GM23248 (cell line): ENCODE measurements around the gene DOK7. TPM values are rescaled to one million over a fixed set of nuclear protein-coding genes. Genes with fewer than 3 reads are reported as not detected.

ENCODE experiments used
- DNase-seq: peaks from one replicate; pipeline ENCODE4 v3.0.0-alpha.2; 2015
- H2AFZ ChIP-seq: fragments of 200-600 bp; sonication (generic); 2 replicates; pipeline ENCODE4 v1.6.1; 2016; ENCODE audit warnings: antibody characterized with exemption
- H3F3A ChIP-seq: fragments of 200-600 bp; sonication (generic); 2 replicates; pipeline ENCODE4 v1.6.1; 2016; ENCODE audit warnings: mild to moderate bottlenecking, antibody characterized with exemption, mixed run types; ENCODE audit not compliant: insufficient read depth
- H3K27ac ChIP-seq: fragments of 200-600 bp; sonication (generic); 2 replicates; pipeline ENCODE4 v1.5.1; 2016; ENCODE audit warnings: mild to moderate bottlenecking
- H3K27me3 ChIP-seq: fragments of 200-600 bp; sonication (generic); replicated peaks from 2 replicates; pipeline ENCODE4 v1.6.1; 2016; ENCODE audit warnings: mild to moderate bottlenecking; ENCODE audit not compliant: insufficient read depth
- H3K36me3 ChIP-seq: fragments of 200-600 bp; sonication (generic); 2 replicates; pipeline ENCODE4 v1.6.1; 2016; ENCODE audit warnings: low read depth, mild to moderate bottlenecking
- H3K4me1 ChIP-seq: fragments of 200-600 bp; sonication (generic); 2 replicates; pipeline ENCODE4 v1.6.1; 2016; ENCODE audit warnings: mild to moderate bottlenecking; ENCODE audit not compliant: insufficient read depth
- H3K4me2 ChIP-seq: fragments of 200-600 bp; sonication (generic); one replicate; pipeline ENCODE4 v1.6.1; 2016; ENCODE audit warnings: mild to moderate bottlenecking; ENCODE audit not compliant: unreplicated experiment
- H3K4me3 ChIP-seq: fragments of 200-600 bp; sonication (generic); 2 replicates; pipeline ENCODE4 v1.5.1; 2016; ENCODE audit warnings: mild to moderate bottlenecking
- H3K79me2 ChIP-seq: fragments of 200-600 bp; sonication (generic); 2 replicates; pipeline ENCODE4 v1.6.1; 2016; ENCODE audit warnings: mild to moderate bottlenecking; ENCODE audit not compliant: insufficient read depth
- H3K9ac ChIP-seq: fragments of 200-600 bp; sonication (generic); 2 replicates; pipeline ENCODE4 v1.6.1; 2016; ENCODE audit warnings: mild to moderate bottlenecking
- H3K9me2 ChIP-seq: fragments of 200-600 bp; sonication (generic); 2 replicates; pipeline ENCODE4 v1.6.1; 2016; ENCODE audit warnings: mixed run types, mild to moderate bottlenecking, moderate library complexity; ENCODE audit not compliant: insufficient read depth
- H3K9me3 ChIP-seq: fragments of 200-600 bp; sonication (generic); one replicate; pipeline ENCODE4 v1.6.1; 2017; ENCODE audit warnings: low read depth
- H4K20me1 ChIP-seq: fragments of 200-600 bp; sonication (generic); 2 replicates; pipeline ENCODE4 v1.6.0; 2016; ENCODE audit not compliant: insufficient read depth
- EZH2 ChIP-seq: fragments of 200-600 bp; sonication (generic); IDR thresholded peaks from 2 replicates; pipeline ENCODE4 v1.6.1; 2018; ENCODE audit warnings: antibody characterized with exemption, mild to moderate bottlenecking; ENCODE audit not compliant: insufficient read depth, poor library complexity, severe bottlenecking
- EZH2phosphoT487 ChIP-seq: fragments of 200-600 bp; sonication (generic); IDR thresholded peaks from 2 replicates; pipeline ENCODE4 v1.6.1; 2018; ENCODE audit warnings: antibody characterized with exemption, moderate library complexity, mild to moderate bottlenecking, low read depth; ENCODE audit not compliant: insufficient read depth
- WGBS, 2 experiments: methylation state at CpG; one replicate each; pipeline ENCODE4 v1.1.6; 2015 to 2017; ENCODE audit warnings: low lambda C conversion rate in 2 of 2, low coverage in 1 of 2; ENCODE audit errors: missing lambda C conversion rate in 2 of 2; 5-methylcytosine and 5-hydroxymethylcytosine counted together
- in situ Hi-C: fragments of 300-500 bp; cut with MboI; formaldehyde crosslinking; loops from 2 replicates; pipeline ENCODE4 v1.15.0; 2020
- polyA plus RNA-seq: library from polyadenylated mRNA; unstranded; fragments of >200 nt; fragmentation: Nextera tagmentation; extraction: Ambion mirVana; gene quantifications from 2 replicates; pipeline ENCODE4 v1.2.1, GENCODE V29; 2016
- total RNA-seq: library from RNA; depleted of rRNA; stranded (reverse); fragments of >200 nt; shearing (Covaris generic); gene quantifications from 2 replicates; pipeline ENCODE4 v1.2.3, GENCODE V29; 2014

Gene DOK7
- total and polyA plus RNA-seq, 2 experiments from 2014 or later: not detected

- Histone ChIP-seq H3K9me2 (no peaks in the 10 kb centered on the region), H3K4me3 (no peak overlapping the region), H2AFZ (no peak overlapping the region), H3F3A (no peaks in the 10 kb centered on the region), H3K79me2 (no peaks in the 10 kb centered on the region), H3K27ac (peak overlapping the region; percentile 43), H3K27me3 (no peaks in the 10 kb centered on the region), H4K20me1 (no peaks in the 10 kb centered on the region), H3K9me3 (no peaks in the 10 kb centered on the region), H3K4me1 (peaks cover 19% of the 10 kb centered on the region), H3K36me3 (no peaks in the 10 kb centered on the region), H3K9ac (peak overlapping the region; percentile 61; the same call in 1 of the 2 replicates), H3K4me2 (peak overlapping the region; percentile 62)
- WGBS, 2 experiments: 22 to 28% methylated on average over 42 to 43 of the region's 45 CpGs
- TF ChIP-seq EZH2 (no peak), EZH2phosphoT487 (no peak)
- DNase-seq: peak; percentile 73
- in situ Hi-C loops: no loop called here
Observed at GRCh38 chr4:3484057-3484973, 21.2 kb downstream of the DOK7 start.

- in situ Hi-C loops: no loop called here
- no peak overlapping the region for H3K27ac ChIP-seq
- no peaks in the 10 kb centered on the region for H3K36me3 ChIP-seq
- H3K4me2 ChIP-seq: no peak overlapping the region
- no peaks in the 10 kb centered on the region for H3K79me2 ChIP-seq
- H3F3A ChIP-seq: no peaks in the 10 kb centered on the region
- DNase-seq: no peak
- TF ChIP-seq EZH2 (no peak), EZH2phosphoT487 (no peak)
- peaks cover 19% of the 10 kb centered on the region for H3K4me1 ChIP-seq
- H3K9me2 ChIP-seq: no peaks in the 10 kb centered on the region
- no peak overlapping the region for H2AFZ ChIP-seq
- H4K20me1 ChIP-seq: no peaks in the 10 kb centered on the region
- H3K9ac ChIP-seq: no peak overlapping the region
- no peak overlapping the region for H3K4me3 ChIP-seq
- no peaks in the 10 kb centered on the region for H3K27me3 ChIP-seq
- H3K9me3 ChIP-seq: no peaks in the 10 kb centered on the region
- 54 to 68% methylated on average over 27 to 30 of the region's 36 CpGs for WGBS, 2 experiments
Observed at GRCh38 chr4:3485011-3485791, 22.1 kb downstream of the DOK7 start.

- H3K9me2 ChIP-seq: no peaks in the 10 kb centered on the region
- in situ Hi-C loops: no loop called here
- 76 to 77% methylated on average over 21 to 23 of the region's 25 CpGs for WGBS, 2 experiments
- H3K9me3 ChIP-seq: no peaks in the 10 kb centered on the region
- no peaks in the 10 kb centered on the region for H3K27me3 ChIP-seq
- peaks cover 19% of the 10 kb centered on the region for H3K4me1 ChIP-seq
- no peak overlapping the region for H3K9ac ChIP-seq
- no peaks in the 10 kb centered on the region for H4K20me1 ChIP-seq
- H3K4me3 ChIP-seq: no peak overlapping the region
- no peak overlapping the region for H3K4me2 ChIP-seq
- DNase-seq: no peak
- H3K36me3 ChIP-seq: no peaks in the 10 kb centered on the region
- H2AFZ ChIP-seq: no peak overlapping the region
- no peaks in the 10 kb centered on the region for H3K79me2 ChIP-seq
- no peaks in the 10 kb centered on the region for H3F3A ChIP-seq
- TF ChIP-seq EZH2phosphoT487 (no peak), EZH2 (no peak)
- H3K27ac ChIP-seq: no peak overlapping the region
Observed at GRCh38 chr4:3485886-3486540, 22.9 kb downstream of the DOK7 start.
